HG02840 (cell line): ENCODE results near the gene CFAP54.
"Not testable (repeated sequence)": the region's sequence is repeated elsewhere in the genome, so short reads cannot be mapped to it uniquely, and the experiment has no call there.

Experiments used
- ATAC-seq: cut with Tn5 transposase; IDR thresholded peaks from one replicate; pipeline ENCODE4 v1.9.1; 2021; ENCODE audit warnings: mild to moderate bottlenecking, moderate library complexity, moderate number of reproducible peaks; ENCODE audit not compliant: unreplicated experiment, low FRiP score

Gene CFAP54

DNA sequence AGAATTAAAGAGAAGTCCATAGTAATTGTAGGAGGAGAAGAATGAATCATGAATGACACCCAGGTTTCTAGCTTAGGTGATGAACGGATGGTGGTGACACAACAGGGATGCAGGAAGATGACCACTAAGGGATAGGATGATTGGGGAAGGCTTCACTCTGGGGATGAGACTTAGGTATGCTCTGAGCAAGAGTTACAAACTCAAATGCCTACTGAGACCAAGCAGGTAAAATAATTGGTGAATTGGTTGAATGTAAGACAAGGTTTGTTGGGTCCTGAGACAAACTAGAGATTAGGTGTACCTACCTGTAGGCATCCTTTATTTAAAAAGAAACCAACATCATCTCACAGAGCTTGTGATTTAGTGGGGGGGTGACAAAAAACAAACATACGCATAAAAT lies 116.3 kb downstream of the CFAP54 start:
- ATAC-seq = no peak

DNA sequence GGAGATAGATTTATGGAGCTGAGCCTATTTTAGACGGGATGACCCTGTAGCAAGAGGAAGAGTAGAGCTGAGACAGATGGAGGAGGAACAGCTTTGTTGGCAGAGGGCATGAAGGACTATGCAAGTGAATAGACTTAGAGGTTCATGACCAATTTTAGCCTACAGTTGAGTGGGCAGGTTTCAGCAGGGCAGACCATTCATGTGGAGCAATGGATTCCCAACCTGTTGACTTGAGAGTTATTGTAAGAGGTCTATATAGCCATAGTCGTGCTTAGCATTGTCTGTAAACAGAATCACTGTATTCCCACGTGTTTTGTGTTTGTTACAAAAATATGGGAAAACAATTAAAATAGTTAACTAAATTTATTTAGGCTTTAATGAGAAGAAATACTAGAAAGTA lies 116.8 kb downstream of the CFAP54 start:
- no peak for ATAC-seq

DNA sequence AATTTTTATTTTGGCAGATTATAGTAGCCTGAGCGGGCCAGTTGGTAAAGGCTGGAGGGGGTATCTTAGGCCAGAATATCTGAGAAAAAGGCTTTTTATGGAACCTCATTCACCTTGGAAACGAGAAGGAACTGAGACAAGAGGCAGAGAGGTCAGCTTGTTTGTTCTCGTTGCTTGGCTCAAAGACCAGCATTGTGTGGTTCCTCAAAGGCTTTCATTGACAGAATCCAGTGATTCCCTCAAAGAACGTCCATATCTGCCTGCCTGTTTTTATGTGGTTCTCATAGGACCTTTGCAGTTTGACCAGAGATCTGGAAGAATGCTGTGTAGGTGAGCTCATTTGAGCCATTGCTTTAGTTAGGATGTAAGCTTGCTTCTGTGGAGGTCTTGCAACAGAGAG lies 117.3 kb downstream of the CFAP54 start:
- no peak for ATAC-seq

DNA sequence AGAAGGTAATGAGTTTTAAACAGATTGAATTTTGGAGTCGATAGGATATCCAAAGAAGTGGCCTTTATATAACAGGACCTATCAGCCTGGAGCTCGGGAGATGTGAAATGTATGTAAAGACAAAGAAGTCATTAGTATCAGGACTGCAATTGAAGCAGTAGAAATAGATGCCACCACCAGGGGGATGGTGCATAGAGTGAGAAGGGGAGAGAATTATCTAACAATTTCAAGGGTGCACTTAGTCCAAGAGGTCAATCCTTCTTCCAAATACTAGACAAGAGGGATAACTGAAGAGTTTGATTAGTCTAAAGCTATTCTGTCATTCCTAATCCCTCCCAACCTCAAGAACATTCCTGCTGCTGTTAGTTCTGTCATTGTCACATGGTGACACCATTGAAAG lies 127.8 kb downstream of the CFAP54 start:
- ATAC-seq = no peak

DNA sequence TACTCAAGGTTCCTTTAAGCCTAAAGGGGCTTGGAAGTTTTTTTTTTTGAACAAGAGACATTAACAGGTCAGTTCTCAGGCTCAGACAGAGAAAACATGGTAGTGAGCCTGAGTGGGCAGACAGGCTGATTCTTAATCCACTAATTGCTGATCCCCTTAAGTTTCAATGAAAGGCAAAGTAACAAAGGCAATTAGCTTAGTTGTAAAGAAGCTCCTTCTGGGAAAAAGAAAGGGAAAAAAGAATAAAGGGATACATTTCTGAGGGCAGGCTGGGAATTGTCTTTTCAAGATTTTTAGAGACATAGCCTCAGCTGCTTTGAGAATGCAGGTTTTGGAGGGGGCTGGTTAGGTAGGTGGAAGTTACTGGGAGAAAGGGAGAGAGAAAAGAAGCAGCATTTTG lies 133.8 kb downstream of the CFAP54 start:
- ATAC-seq = no peak

DNA sequence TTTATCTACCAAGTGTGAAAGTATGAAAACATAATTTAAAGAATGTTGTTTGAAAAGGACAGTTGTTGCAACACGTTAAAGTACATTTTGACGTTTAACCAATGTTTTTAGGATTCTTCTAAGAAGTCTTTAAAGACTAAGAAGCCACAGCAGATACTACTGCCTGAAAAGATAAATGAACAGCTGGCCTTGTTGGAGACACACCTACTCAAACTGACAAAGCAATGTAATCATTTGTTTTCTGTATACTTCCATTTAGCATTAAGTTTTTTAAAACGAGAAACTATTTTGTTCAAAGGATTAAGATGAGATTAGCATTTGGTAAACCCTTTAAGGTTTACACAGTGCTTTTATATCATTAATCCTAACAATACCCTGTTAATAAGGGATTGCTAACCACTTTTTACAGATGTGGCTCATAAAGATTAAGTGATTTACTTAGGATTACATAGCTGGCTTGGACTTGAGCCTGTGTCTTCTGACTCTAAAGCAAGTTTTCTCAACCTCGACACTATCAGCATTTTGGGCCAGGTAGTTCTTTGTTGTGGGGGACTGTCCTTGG lies 134.4 kb downstream of the CFAP54 start:
- no peak for ATAC-seq

DNA sequence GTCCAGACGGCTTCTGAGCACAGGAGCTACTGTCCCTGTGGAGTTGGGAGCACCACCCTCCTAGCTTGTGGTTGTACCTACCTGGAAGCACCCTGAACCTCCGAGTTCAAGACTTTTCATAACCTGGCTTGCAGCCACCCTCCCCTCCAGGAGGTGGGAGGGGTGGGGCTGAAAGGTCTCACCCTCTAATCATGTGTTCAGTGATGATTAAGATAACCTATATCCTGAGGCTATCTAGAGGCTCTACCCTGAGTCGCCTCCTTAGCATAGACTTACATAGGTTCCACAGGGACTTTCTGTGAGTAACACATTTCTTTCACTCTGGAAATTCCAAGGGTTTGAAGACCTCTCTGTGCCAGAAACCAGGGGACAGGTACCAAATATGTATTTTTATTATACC lies 146.5 kb downstream of the CFAP54 start:
- no peak for ATAC-seq

DNA sequence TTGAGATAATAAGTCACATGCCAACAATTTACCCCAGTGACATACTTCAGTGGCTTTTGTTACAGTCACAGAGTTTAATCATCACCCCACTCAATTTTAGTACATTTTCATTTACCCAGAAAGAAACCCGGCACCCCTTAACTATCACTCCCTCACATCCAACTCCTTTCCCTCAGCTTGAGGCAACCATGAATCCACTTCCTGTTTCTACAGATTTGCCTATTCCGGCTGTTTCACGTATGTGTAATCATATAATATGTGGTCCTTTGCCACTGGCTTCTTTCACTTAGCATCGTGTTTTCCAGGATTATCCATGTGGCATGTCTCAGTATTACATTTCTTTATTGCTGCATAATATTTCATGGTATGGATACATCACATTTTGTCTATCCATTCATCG lies 147.5 kb downstream of the CFAP54 start:
- ATAC-seq = no peak

DNA sequence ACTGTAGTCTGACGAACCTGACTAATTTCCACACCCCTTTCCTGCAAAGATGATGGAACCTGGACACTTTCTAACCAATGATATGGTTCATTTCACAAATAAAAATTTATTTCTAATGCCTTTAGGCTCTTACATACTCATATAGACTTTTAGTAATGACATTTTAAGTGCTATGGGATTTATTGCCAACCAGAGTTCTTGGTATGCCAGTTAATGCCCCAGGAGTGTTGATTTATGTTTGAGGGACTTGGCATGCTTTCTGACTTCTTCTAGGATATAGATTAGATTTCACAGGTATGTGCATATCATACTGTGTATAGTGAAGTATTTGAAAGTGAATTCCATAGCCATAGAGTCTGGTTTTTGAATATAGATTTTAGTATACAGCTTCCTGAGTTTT lies 159.5 kb downstream of the CFAP54 start:
- ATAC-seq = no peak

DNA sequence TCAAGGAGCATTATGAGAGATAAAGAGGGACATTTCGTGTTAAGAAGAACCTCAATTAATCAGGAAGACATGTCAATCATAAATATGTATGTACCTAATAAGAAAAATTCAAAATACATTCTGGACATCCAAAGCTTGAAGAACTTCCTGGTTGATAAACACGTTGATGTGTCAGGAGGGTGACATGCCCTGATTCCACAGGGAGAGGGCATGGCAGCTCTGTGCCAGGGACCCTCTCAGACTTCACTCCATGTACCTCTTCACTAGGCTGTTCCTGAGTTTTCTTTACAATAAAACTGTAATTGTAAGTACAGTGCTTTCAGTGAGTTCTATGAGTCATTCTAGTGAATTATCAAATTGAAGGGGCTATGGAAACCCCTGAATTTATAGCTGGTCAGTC lies 163.5 kb downstream of the CFAP54 start:
- no peak for ATAC-seq

DNA sequence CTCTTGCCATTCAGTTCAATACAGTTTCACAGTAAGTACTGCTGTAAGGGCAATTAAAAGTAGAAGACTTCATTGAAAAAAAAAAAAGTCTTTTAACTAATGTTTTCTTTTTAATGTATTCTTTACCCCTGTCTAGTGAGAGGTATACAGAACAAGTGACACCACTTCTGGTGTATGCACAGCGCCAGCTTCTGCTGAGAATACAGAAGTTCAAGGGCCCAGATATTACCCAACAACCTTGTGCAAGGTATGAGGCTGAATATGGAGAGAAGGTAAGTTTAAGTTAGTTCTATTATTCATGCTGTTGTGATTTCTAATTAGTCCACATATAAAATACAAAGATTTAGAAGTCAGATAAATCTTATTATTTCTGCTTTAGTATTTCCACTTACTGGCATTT lies 168.7 kb downstream of the CFAP54 start:
- ATAC-seq = no peak

DNA sequence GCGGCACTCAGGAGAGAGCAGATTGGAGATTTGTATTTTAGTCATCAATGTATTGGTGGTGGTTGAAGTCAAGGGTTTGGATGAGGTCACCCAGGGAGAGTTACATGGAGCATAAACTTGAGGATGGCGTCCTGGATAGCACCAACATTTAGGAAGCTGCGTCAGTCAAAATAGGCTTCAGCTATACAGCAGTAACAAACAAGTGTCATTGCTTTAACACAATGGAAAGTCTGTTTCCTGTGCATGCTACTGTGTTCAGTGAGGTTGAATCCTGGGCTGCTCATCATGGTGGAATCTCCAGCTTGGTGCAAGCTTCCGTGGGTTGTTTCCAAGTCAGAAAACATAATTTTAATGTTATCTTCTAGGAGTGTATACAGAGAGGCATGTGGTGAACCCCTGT lies 180.4 kb downstream of the CFAP54 start:
- no peak for ATAC-seq

DNA sequence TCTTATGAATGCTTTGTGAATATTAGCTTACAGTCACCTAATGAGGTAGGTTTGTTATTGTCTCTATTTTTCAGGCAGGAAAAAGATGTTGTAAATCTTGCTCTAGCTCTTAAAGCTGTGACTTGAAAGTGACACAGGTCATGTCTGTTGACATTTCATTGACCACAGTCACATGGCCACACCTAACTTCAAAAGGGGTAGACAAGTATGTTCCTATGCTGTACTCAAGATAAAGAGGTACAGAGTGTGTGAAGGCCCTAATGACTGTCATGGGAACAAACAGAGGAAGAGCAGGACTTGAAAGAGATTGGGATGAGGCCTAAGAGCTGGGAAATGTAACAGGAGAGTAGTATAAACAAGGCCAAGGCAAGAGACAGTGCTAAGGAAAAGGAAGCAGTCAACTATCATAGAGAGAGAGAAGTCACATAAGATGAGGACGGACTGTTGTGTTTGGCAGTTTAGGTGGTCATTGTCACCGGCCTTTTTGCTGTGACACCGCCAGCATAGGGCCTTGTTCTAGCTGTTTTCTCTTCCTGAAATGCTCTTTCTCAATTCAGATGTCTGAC lies 181.0 kb downstream of the CFAP54 start:
- no peak for ATAC-seq

DNA sequence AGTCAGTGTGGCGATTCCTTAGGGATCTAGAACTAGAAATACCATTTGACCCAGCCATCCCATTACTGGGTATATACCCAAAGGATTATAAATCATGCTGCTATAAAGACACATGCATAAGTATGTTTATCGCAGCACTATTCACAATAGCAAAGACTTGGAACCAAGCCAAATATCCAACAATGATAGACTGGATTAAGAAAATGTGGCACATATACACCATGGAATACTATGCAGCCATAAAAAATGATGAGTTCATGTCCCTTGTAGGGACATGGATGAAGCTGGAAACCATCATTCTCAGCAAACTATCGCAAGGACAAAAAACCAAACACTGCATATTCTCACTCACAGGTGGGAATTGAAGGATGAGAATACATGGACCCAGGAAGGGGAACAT lies 186.1 kb downstream of the CFAP54 start:
- not testable (repeated sequence) for ATAC-seq

DNA sequence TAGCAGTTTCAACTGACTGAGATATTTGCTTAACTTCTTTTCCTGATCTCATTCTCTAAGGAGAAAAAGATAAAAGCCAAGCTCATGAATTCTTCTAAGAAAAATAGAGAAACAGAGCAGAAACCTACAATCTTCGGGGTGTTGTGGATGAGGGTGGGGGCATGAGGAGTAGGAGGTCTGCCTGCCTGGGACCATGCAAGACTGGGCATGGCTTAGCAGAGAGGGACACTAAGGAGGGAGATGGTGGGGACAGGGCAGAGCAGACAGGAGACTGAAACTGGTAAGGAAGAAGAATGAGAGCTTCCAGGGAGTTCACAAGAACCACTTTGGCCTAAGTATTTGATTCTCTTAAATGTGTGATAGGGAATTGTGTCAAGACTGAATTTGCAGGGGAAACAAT lies 188.0 kb downstream of the CFAP54 start:
- no peak for ATAC-seq

DNA sequence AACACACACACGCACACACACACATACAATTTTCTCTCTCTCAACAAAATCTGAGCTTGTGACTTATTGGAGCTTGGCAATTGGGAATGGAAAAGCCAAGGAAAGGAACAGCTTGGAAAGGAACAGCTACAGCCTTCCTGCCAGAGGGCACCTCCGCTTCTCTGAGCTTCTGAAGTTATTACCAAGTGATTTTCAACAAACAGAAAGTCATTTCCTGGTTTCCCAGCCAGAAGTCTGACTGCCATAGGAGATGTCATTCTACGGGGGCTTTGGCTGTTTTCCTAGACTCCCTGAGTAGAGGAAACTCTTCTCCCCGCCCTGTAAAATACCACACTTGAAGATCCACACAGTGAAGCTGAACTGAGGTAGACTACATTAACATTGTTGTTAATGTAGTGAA lies 198.3 kb downstream of the CFAP54 start:
- no peak for ATAC-seq

DNA sequence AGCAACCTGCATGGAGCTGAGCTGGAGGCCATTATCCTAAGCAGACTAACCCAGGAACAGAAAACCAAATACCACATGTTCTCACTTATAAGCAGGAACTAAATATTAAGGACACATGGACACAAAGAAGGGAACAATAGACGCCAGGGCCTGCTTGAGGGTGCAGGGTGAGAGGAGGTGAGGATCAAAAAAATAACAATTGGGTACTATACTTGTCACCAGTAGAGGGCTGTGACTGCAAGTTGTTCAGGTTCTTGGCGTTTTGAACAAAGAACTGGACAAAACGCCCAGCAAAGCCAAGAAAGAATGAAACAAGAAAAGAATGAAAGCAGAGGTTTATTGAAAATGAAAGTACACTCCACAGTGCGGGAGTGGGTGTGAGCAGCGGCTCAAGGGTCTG lies 209.1 kb downstream of the CFAP54 start:
- ATAC-seq = no peak

DNA sequence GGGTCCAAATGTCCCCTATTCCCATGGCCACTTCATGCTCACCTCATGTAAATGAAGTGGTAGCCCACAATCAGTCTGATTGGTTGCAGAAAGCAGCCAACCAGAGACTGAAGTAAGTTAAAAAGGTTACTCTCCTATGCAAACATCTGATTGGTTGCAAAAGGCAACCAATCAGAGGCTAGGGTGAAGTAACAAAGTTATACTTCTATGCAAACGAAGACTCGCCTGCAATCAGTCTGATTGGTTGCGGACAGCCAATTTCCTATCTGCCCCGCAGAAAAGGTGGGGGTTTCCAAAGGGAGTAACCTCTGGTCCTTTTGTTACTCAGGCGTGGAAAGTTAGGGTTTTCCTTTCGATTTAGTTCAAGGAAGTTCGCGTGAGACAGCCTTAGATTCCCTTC lies 209.6 kb downstream of the CFAP54 start:
- no peak for ATAC-seq

DNA sequence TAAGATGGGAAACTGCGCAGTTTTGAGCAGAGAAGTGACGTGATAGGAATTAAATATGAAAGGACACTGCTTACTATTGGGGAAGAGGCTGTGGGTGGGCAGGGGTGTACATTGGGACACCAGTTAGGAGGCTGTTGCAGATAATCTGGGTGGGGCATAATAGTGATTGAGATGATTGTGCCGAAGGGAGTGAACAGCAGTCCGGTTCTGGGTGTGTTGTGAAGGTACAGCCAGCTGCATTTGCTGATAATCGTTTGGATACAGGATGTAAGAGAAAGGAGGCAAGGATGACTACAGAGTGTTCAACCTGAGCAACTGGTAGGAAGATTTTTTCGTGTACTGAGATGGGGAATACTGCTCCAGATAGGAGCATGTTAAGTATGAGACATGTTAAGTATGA lies 212.5 kb downstream of the CFAP54 start:
- ATAC-seq = no peak

DNA sequence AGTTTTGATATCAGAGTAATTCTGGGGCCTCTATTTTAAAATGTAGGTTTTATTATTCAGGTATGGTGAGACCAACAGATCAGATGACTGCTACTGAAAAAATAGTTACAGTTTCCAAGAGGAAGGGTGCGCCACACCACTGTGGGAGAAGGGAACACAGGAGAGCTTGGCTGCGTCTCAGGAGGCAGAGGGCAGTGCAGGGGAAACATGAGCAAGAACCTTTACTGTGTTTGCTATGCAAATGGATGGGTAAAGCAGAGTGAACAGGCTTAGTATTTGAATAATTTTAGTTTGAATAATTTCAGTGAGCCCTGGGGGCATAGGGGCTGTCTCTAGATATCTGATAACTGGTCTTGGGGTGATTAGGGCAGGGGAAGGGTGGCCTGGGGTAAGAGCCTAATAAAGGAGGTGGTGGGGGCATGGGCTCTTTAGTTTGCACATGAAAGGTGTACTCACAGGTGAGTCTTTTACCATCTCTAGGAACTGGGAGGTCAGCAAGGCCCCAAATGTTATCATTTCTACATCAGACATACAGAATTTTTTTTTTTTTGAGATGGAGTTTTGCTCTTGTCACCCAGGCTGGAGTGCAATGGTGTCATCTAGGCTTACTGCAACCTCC lies 220.9 kb downstream of the CFAP54 start:
- ATAC-seq = no peak

DNA sequence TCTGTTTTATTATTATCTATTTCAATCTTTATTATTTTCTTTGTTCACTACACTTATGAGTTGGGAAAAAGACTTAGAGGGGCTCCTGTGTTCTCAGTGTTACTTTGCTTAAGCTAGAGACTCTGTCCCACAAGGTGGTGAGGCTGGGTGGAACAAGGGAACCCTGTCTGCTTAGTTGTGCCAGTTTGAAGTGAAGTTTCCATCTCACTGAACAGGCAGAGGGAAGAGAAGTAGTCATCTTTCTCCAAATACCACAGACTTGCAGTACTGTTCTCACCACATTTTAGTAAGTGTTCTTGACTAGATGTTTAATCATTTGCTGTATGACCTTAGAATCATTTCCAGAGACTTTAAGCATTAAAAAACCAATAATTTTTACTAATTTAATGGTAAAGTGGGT lies 222.0 kb downstream of the CFAP54 start:
- no peak for ATAC-seq

DNA sequence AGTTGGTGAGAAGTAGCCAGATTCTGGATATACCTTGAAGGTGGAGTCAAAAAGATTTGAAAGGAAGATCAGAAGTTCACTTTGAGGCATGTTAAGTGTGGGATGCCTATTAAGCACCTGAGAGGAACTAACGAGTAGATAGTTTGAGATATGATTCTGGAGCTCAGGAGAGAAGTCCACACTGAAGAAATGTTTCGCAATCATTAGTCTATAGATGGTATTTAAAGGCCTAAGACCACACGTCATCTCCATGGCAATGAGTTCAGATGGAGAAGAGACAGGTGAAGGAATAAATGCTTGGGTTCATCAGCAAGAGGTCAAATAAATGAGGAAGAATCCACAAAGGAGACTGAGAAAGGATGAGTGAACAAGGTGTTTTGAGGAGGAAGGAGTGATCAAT lies 224.8 kb downstream of the CFAP54 start:
- no peak for ATAC-seq
